H1 (cell line): Measurements from ENCODE around the gene IRGQ. TPM values are rescaled to one million over a fixed set of nuclear protein-coding genes. Genes with fewer than 3 reads are reported as not detected.

Experiments
- CTCF ChIA-PET: fragments of 300-600 bp; sonication (Branson Sonifier 250); formaldehyde crosslinking; loops from one replicate; lab custom pipeline; 2021; ENCODE audit not compliant: partially characterized antibody; lab: Charles Lee
- POLR2A ChIA-PET: fragments of 300-600 bp; sonication (Branson Sonifier 250); formaldehyde crosslinking; loops from one replicate; lab custom pipeline; 2021; ENCODE audit warnings: inconsistent platforms; ENCODE audit not compliant: partially characterized antibody; lab: Charles Lee
- DNase-seq, 2 experiments: peaks; one replicate each; pipeline versions ENCODE4 v3.0.0 to v3.0.0-alpha.2; 2010 to 2022; ENCODE audit warnings: low spot score in 2 of 2, low read depth in 1 of 2, mixed read lengths in 1 of 2
- FAIRE-seq: peaks from 2 replicates; lab custom pipeline; 2011; peaks lifted over from hg19 to GRCh38; lab: Jason Lieb, UNC
- H2AFZ ChIP-seq: 2 replicates; pipeline ENCODE4 v1.8.1; 2012; ENCODE audit warnings: low read length, inconsistent platforms
- H2AK5ac ChIP-seq: 2 replicates; pipeline ENCODE4 v1.6.1; 2013; ENCODE audit warnings: low read depth, low read length
- H2BK120ac ChIP-seq: replicated peaks from 2 replicates; pipeline ENCODE3; 2013; ENCODE audit warnings: low read depth, low read length, inconsistent platforms
- H2BK12ac ChIP-seq: 2 replicates; pipeline ENCODE4 v1.6.1; 2013; ENCODE audit warnings: low read depth, low read length
- H2BK15ac ChIP-seq: 2 replicates; pipeline ENCODE4 v1.6.1; 2013; ENCODE audit warnings: low read length
- H2BK20ac ChIP-seq: 2 replicates; pipeline ENCODE4 v1.6.1; 2013; ENCODE audit warnings: low read length
- H2BK5ac ChIP-seq: 2 replicates; pipeline ENCODE4 v1.6.1; 2013; ENCODE audit warnings: low read depth, low read length
- H3K14ac ChIP-seq: 2 replicates; pipeline ENCODE4 v1.6.1; 2013; ENCODE audit warnings: inconsistent platforms; ENCODE audit not compliant: insufficient read length
- H3K18ac ChIP-seq: 2 replicates; pipeline ENCODE4 v1.6.1; 2013; ENCODE audit warnings: low read length; ENCODE audit errors: extremely low read depth
- H3K23ac ChIP-seq: 2 replicates; pipeline ENCODE4 v1.6.1; 2013; ENCODE audit warnings: inconsistent platforms; ENCODE audit not compliant: insufficient read length
- H3K23me2 ChIP-seq: 2 replicates; pipeline ENCODE4 v1.6.1; 2013; ENCODE audit warnings: low read depth, low read length
- H3K27ac ChIP-seq: 2 replicates; pipeline ENCODE4 v1.6.1; 2011; ENCODE audit warnings: low read depth, low read length, inconsistent platforms
- H3K27me3 ChIP-seq, 4 experiments: replicated peaks in 1 of 4; 1 replicate in 1 of 4; 2 replicates in 3 of 4; pipeline versions ENCODE4 v1.6.1 to v1.8.1; 2011 to 2013; ENCODE audit warnings: low read length in 3 of 4, mild to moderate bottlenecking in 3 of 4, inconsistent platforms in 2 of 4, mixed read lengths in 2 of 4, moderate library complexity in 1 of 4; ENCODE audit not compliant: control insufficient read depth in 3 of 4, insufficient read depth in 3 of 4; ENCODE audit errors: extremely low read depth in 1 of 4
- H3K36me3 ChIP-seq, 4 experiments: 2 replicates each; pipeline versions ENCODE4 v1.6.1 to v1.8.1; 2011 to 2013; ENCODE audit warnings: mild to moderate bottlenecking in 4 of 4, low read length in 3 of 4, moderate library complexity in 2 of 4, control low read depth in 1 of 4, inconsistent platforms in 1 of 4; ENCODE audit not compliant: insufficient read depth in 4 of 4, control insufficient read depth in 2 of 4
- H3K4ac ChIP-seq: replicated peaks from 2 replicates; pipeline ENCODE3; 2013; ENCODE audit warnings: low read length, low read depth, mixed read lengths, inconsistent platforms; ENCODE audit not compliant: insufficient read length
- H3K4me1 ChIP-seq, 4 experiments: replicated peaks in 1 of 4; 1 replicate in 1 of 4; 2 replicates in 3 of 4; pipeline versions ENCODE4 v1.6.1 to v1.8.1; 2011 to 2013; ENCODE audit warnings: low read length in 3 of 4, inconsistent platforms in 2 of 4, mixed read lengths in 1 of 4; ENCODE audit not compliant: insufficient read depth in 4 of 4, control insufficient read depth in 3 of 4
- H3K4me2 ChIP-seq, 2 experiments: 2 replicates each; pipeline versions ENCODE4 v1.6.1 to v1.8.1; 2011 to 2013; ENCODE audit warnings: low read depth in 2 of 2, low read length in 2 of 2, control low read depth in 1 of 2, inconsistent platforms in 1 of 2, mild to moderate bottlenecking in 1 of 2; ENCODE audit not compliant: insufficient read depth in 1 of 2
- H3K4me3 ChIP-seq, 4 experiments: fragments of 200-600, 300-600 bp in 1 of 4; sonication (generic), shearing (Covaris generic), sonication (Bioruptor Twin) in 1 of 4; 2 replicates each; pipeline versions ENCODE4 v1.5.1 to v1.8.1; 2011 to 2016; ENCODE audit warnings: low read length in 4 of 4, low read depth in 3 of 4, control low read depth in 2 of 4, inconsistent platforms in 2 of 4, mild to moderate bottlenecking in 2 of 4, mixed read lengths in 1 of 4, moderate library complexity in 1 of 4; ENCODE audit not compliant: insufficient read depth in 2 of 4; ENCODE audit errors: extremely low read depth in 1 of 4
- H3K56ac ChIP-seq: replicated peaks from 2 replicates; pipeline ENCODE3; 2013; ENCODE audit warnings: low read depth, mild to moderate bottlenecking, mixed read lengths, low read length, inconsistent platforms; ENCODE audit not compliant: insufficient read length
- H3K79me1 ChIP-seq: 2 replicates; pipeline ENCODE4 v1.6.1; 2013; ENCODE audit warnings: low read depth, low read length, control low read depth
- H3K79me2 ChIP-seq, 2 experiments: 2 replicates each; pipeline versions ENCODE4 v1.6.1 to v1.8.1; 2012 to 2013; ENCODE audit warnings: low read length in 2 of 2, mild to moderate bottlenecking in 2 of 2, inconsistent platforms in 1 of 2; ENCODE audit not compliant: insufficient read depth in 2 of 2, control insufficient read depth in 1 of 2
- H3K9ac ChIP-seq, 4 experiments: replicated peaks in 1 of 4; 1 replicate in 1 of 4; 2 replicates in 3 of 4; pipeline versions ENCODE4 v1.6.1 to v1.8.1; 2011 to 2013; ENCODE audit warnings: low read depth in 3 of 4, low read length in 3 of 4, control low read depth in 2 of 4, mild to moderate bottlenecking in 2 of 4, moderate library complexity in 2 of 4, inconsistent platforms in 1 of 4; ENCODE audit errors: extremely low read depth in 1 of 4
- H3K9me3 ChIP-seq, 2 experiments: 2 replicates each; pipeline versions ENCODE4 v1.6.1 to v1.8.1; 2012 to 2013; ENCODE audit warnings: mild to moderate bottlenecking in 2 of 2, moderate library complexity in 2 of 2, control low read depth in 1 of 2, inconsistent platforms in 1 of 2, low read depth in 1 of 2, low read length in 1 of 2, mixed read lengths in 1 of 2; ENCODE audit not compliant: insufficient read depth in 2 of 2
- H4K20me1 ChIP-seq, 2 experiments: replicated peaks in 1 of 2; 2 replicates each; pipeline versions ENCODE3 to v1.8.1; 2011 to 2013; ENCODE audit warnings: inconsistent platforms in 2 of 2, low read length in 2 of 2, mild to moderate bottlenecking in 1 of 2; ENCODE audit not compliant: insufficient read depth in 2 of 2, control insufficient read depth in 1 of 2
- H4K5ac ChIP-seq: 2 replicates; pipeline ENCODE4 v1.6.1; 2013; ENCODE audit warnings: low read length, low read depth, mixed read lengths, inconsistent platforms; ENCODE audit not compliant: insufficient read length
- H4K8ac ChIP-seq: 2 replicates; pipeline ENCODE4 v1.8.0; 2013; ENCODE audit warnings: mild to moderate bottlenecking, moderate library complexity, low read length, inconsistent platforms; ENCODE audit not compliant: insufficient read depth; ENCODE audit errors: extremely low read depth
- H4K91ac ChIP-seq: replicated peaks from 2 replicates; pipeline ENCODE3; 2013; ENCODE audit warnings: low read length, mixed read lengths, inconsistent platforms; ENCODE audit not compliant: insufficient read length
- BRCA1 ChIP-seq: IDR thresholded peaks from 2 replicates; pipeline ENCODE4 v1.6.1; 2012; ENCODE audit warnings: low read depth, low read length, improper control_type of control experiment
- CBX8 ChIP-seq: fragments of 300-800, 300-1000 bp; sonication (generic); IDR thresholded peaks from 2 replicates; pipeline ENCODE4 v1.7.1; 2016; ENCODE audit warnings: low read depth, low read length, borderline replicate concordance
- CHD2 ChIP-seq: IDR thresholded peaks from 2 replicates; pipeline ENCODE4 v1.6.1; 2012; ENCODE audit warnings: low read length, improper control_type of control experiment
- E2F6 ChIP-seq: IDR thresholded peaks from 2 replicates; pipeline ENCODE4 v1.6.1; 2012; ENCODE audit warnings: inconsistent platforms
- EP300 ChIP-seq, 2 experiments: IDR thresholded peaks; 1 replicate in 1 of 2; 2 replicates in 1 of 2; pipeline ENCODE4 v1.6.1; 2011 to 2012; ENCODE audit warnings: low read depth in 2 of 2, low read length in 2 of 2, mild to moderate bottlenecking in 2 of 2, borderline replicate concordance in 1 of 2, inconsistent platforms in 1 of 2, moderate library complexity in 1 of 2
- FOSL1 ChIP-seq: IDR thresholded peaks from 2 replicates; pipeline ENCODE4 v1.6.1; 2011; ENCODE audit warnings: mild to moderate bottlenecking, low read depth, low read length, moderate library complexity; ENCODE audit not compliant: insufficient read depth
- GTF2F1 ChIP-seq: IDR thresholded peaks from 2 replicates; pipeline ENCODE4 v1.6.1; 2012; ENCODE audit warnings: low read depth, low read length, improper control_type of control experiment, borderline replicate concordance
- MAFK ChIP-seq: IDR thresholded peaks from 2 replicates; pipeline ENCODE4 v1.6.1; 2012; ENCODE audit warnings: low read depth, mild to moderate bottlenecking, improper control_type of control experiment, low read length
- RFX5 ChIP-seq: IDR thresholded peaks from 2 replicates; pipeline ENCODE4 v1.6.1; 2011; ENCODE audit warnings: low read depth, low read length, improper control_type of control experiment, borderline replicate concordance
- SIX5 ChIP-seq: IDR thresholded peaks from 2 replicates; pipeline ENCODE4 v1.6.1; 2011; ENCODE audit warnings: mild to moderate bottlenecking, low read depth, low read length
- YY1 ChIP-seq: IDR thresholded peaks from 2 replicates; pipeline ENCODE4 v1.6.1; 2011; ENCODE audit warnings: low read depth, mild to moderate bottlenecking, low read length
- WGBS, 2 experiments: shearing (Covaris generic) in 1 of 2; methylation state at CpG; one replicate each; pipeline versions ENCODE4 v1.1.6 to v1.1.7; 2013 to 2015; ENCODE audit warnings: low lambda C conversion rate in 2 of 2, mixed read lengths in 2 of 2, inconsistent platforms in 1 of 2, low coverage in 1 of 2, missing lambda C conversion rate in 1 of 2; ENCODE audit not compliant: insufficient replicate concordance in 2 of 2, insufficient coverage in 1 of 2, insufficient read length in 1 of 2; ENCODE audit errors: extremely low coverage in 1 of 2, missing lambda C conversion rate in 1 of 2; 5-methylcytosine and 5-hydroxymethylcytosine counted together
- polyA plus RNA-seq, 7 experiments: library from polyadenylated mRNA; depleted of rRNA in 3 of 7; stranded (reverse) in 5 of 7; unstranded in 2 of 7; fragments of >200 nt in 5 of 7; fragments of 200-250 nt in 2 of 7; gene quantifications; 1 replicate in 5 of 7; 2 replicates in 1 of 7; 4 replicates in 1 of 7; pipeline versions ENCODE4 v1.2.1 to v1.2.3, GENCODE V29; 2011 to 2013; ENCODE audit warnings: missing spikeins in 2 of 7, mixed read lengths in 2 of 7
- total RNA-seq: library from RNA; stranded (reverse); fragmentation: NEBNext Ultra II Directional; extraction: Animal tissue kit (Norgen Biotek cat#: 25700); gene quantifications from 2 replicates; pipeline ENCODE4 v1.2.1, GENCODE V29; 2021

The IRGQ gene
- total and polyA plus RNA-seq, 2 of the 8 experiments (the other 6 are each of a cell fraction or from before 2014, with no cell fraction given) = 16.0 to 42.9 TPM

- Histone ChIP-seq H4K91ac (no peak overlapping the region), H2BK20ac (no peak overlapping the region), H3K4me2 (no peak overlapping the region), H3K79me1 (no peaks in the 10 kb centered on the region; the same call in 1 of the 2 replicates), H3K14ac (no peak overlapping the region), H2AK5ac (no peak overlapping the region), H2BK120ac (no peak overlapping the region), H2BK15ac (no peak overlapping the region), H3K4me3 (no peak overlapping the region), H3K9me3 (no peaks in the 10 kb centered on the region), H2BK12ac (no peak overlapping the region), H3K23ac (no peak overlapping the region), H3K4me1 (peaks cover 6 to 16% (median 11%) of the 10 kb centered on the region in 4 experiments), H4K8ac (no peak overlapping the region), H3K56ac (no peak overlapping the region), H3K23me2 (peaks cover 10% of the 10 kb centered on the region), H3K36me3 (no peaks in the 10 kb centered on the region; a peak in 2 of 8 replicates), H3K79me2 (peaks cover 0 to 2% of the 10 kb centered on the region in 2 experiments; a peak in 2 of 4 replicates), H2AFZ (no peak overlapping the region), H3K4ac (no peak overlapping the region), H3K9ac (no peak overlapping the region), H3K27me3 (no peaks in the 10 kb centered on the region), H4K5ac (no peak overlapping the region), H4K20me1 (peaks cover 1 to 3% of the 10 kb centered on the region in 2 experiments), H3K18ac (no peak overlapping the region), H3K27ac (no peak overlapping the region), H2BK5ac (no peak overlapping the region)
- DNase-seq = no peak
- ChIA-PET CTCF (interaction anchor here (0.7 to 1.1 kb wide), 3 partner anchors 20 to 152 kb away, joined by 3 to 4 read pairs (median 3); partner anchors contain the start of genes IRGQ and ZNF576), POLR2A (interaction anchor here (0.7 to 1.7 kb wide), 5 partner anchors 12 to 43 kb away, joined by 3 to 7 read pairs (median 3); partner anchors contain the start of gene CADM4)
- 68% methylated on average over 4 of the region's 4 CpGs; no CpG with 5 or more reads in 1 of the 2 experiments for WGBS, 2 experiments
- FAIRE-seq = no peak
- TF ChIP-seq MAFK (no peak), E2F6 (no peak), RFX5 (no peak), SIX5 (no peak), EP300 (IDR thresholded peaks at IDR 0.05; ENCODE audit: borderline replicate concordance in 1 of 2, low read depth in 2 of 2, low read length in 2 of 2) (no peak), YY1 (no peak), CHD2 (no peak), BRCA1 (no peak), CBX8 (no peak), FOSL1 (no peak), GTF2F1 (no peak)
Observed at GRCh38 chr19:43622070-43622469, 26.1 kb upstream of the IRGQ start.
